ENCODE measurements around the gene PROZ. TPM values are rescaled to one million over a fixed set of nuclear protein-coding genes. Genes with fewer than 3 reads are reported as not detected.

The PROZ gene
- total RNA-seq, 1 donor, result not detected

- TF ChIP-seq CTCF (IDR thresholded peaks at IDR 0.05; ENCODE audit: insufficient read depth, low read length), result no peak
- DNase-seq (ENCODE audit: low read depth), result no peak
- H3K4me3 ChIP-seq (ENCODE audit: low read depth, low read length), result no peak overlapping the region
These were observed 41.0 kb upstream of the PROZ start for GRCh38 chr13:113117335-113117872.

GRCh38 chr13:113117911-113118260 lies 40.6 kb upstream of the PROZ start:
- no peak for TF ChIP-seq CTCF (IDR thresholded peaks at IDR 0.05; ENCODE audit: insufficient read depth, low read length)
- no peak overlapping the region for H3K4me3 ChIP-seq (ENCODE audit: low read depth, low read length)
- no peak for DNase-seq (ENCODE audit: low read depth)

- no peak overlapping the region for H3K4me3 ChIP-seq (ENCODE audit: low read depth, low read length)
- DNase-seq (ENCODE audit: low read depth), result no peak
These were observed 40.0 kb upstream of the PROZ start for GRCh38 chr13:113118261-113119021.

GRCh38 chr13:113119166-113119821 lies 39.2 kb upstream of the PROZ start:
- no peak for DNase-seq (ENCODE audit: low read depth)
- H3K4me3 ChIP-seq (ENCODE audit: low read depth, low read length), result no peak overlapping the region
- TF ChIP-seq CTCF (IDR thresholded peaks at IDR 0.05; ENCODE audit: insufficient read depth, low read length), result no peak

More at GRCh38 chr13:113118261-113119021, 40.0 kb upstream of the PROZ start:
- no peak for TF ChIP-seq CTCF (IDR thresholded peaks at IDR 0.05; ENCODE audit: insufficient read depth, low read length)

GRCh38 chr13:113119822-113120189 lies 38.6 kb upstream of the PROZ start:
- no peak for DNase-seq (ENCODE audit: low read depth)
- TF ChIP-seq CTCF (IDR thresholded peaks at IDR 0.05; ENCODE audit: insufficient read depth, low read length), result no peak
- H3K4me3 ChIP-seq (ENCODE audit: low read depth, low read length), result no peak overlapping the region

- H3K4me3 ChIP-seq (ENCODE audit: low read depth, low read length), result no peak overlapping the region
- DNase-seq (ENCODE audit: low read depth), result no peak
- TF ChIP-seq CTCF (IDR thresholded peaks at IDR 0.05; ENCODE audit: insufficient read depth, low read length), result no peak
These were observed 37.9 kb upstream of the PROZ start for GRCh38 chr13:113120300-113121182.

Measured in fibroblast of the aortic adventitia (primary cell).